GM23338 (cell line): ENCODE results near the gene XPC. TPM values are rescaled to one million over a fixed set of nuclear protein-coding genes. Genes with fewer than 3 reads are reported as not detected.

Source experiments
- ATAC-seq: fragments of 200-7000 bp; cut with Tn5 transposase; 3 replicates; pipeline ENCODE4 v1.9.1; 2020
- DNase-seq: peaks from one replicate; pipeline ENCODE4 v3.0.0-alpha.2; 2015; ENCODE audit warnings: low spot score
- H2AFZ ChIP-seq: fragments of 200-600 bp; sonication (generic); 2 replicates; pipeline ENCODE4 v1.8.0; 2016; ENCODE audit warnings: antibody characterized with exemption, mild to moderate bottlenecking, moderate library complexity
- H3F3A ChIP-seq: fragments of 200-600 bp; sonication (generic); replicated peaks from 2 replicates; pipeline ENCODE4 v1.8.0; 2017; ENCODE audit warnings: antibody characterized with exemption, mixed run types, low read depth
- H3K27ac ChIP-seq: fragments of 200-600 bp; sonication (generic); 2 replicates; pipeline ENCODE4 v1.6.1; 2016; ENCODE audit warnings: low read depth
- H3K27me3 ChIP-seq: fragments of 200-600 bp; sonication (generic); 2 replicates; pipeline ENCODE4 v1.8.0; 2016; ENCODE audit warnings: mild to moderate bottlenecking, mixed run types, moderate library complexity; ENCODE audit not compliant: insufficient read depth
- H3K36me3 ChIP-seq: fragments of 200-600 bp; sonication (generic); 2 replicates; pipeline ENCODE4 v1.8.0; 2016; ENCODE audit warnings: mild to moderate bottlenecking; ENCODE audit not compliant: insufficient read depth
- H3K4me1 ChIP-seq: fragments of 200-600 bp; sonication (generic); 2 replicates; pipeline ENCODE4 v1.8.0; 2016; ENCODE audit warnings: mild to moderate bottlenecking, moderate library complexity; ENCODE audit not compliant: insufficient read depth
- H3K4me2 ChIP-seq: fragments of 200-600 bp; sonication (generic); 2 replicates; pipeline ENCODE4 v1.7.1; 2017; ENCODE audit warnings: mixed run types
- H3K4me3 ChIP-seq: fragments of 200-600 bp; sonication (generic); 2 replicates; pipeline ENCODE4 v1.6.1; 2016; ENCODE audit warnings: mixed run types
- H3K79me2 ChIP-seq: fragments of 200-600 bp; sonication (generic); replicated peaks from 2 replicates; pipeline ENCODE4 v1.8.0; 2017; ENCODE audit warnings: mild to moderate bottlenecking; ENCODE audit not compliant: insufficient read depth
- H3K9me2 ChIP-seq: fragments of 200-600 bp; sonication (generic); 2 replicates; pipeline ENCODE4 v1.8.0; 2017; ENCODE audit not compliant: insufficient read depth
- H4K20me1 ChIP-seq: fragments of 200-600 bp; sonication (generic); replicated peaks from 2 replicates; pipeline ENCODE4 v1.8.0; 2017; ENCODE audit warnings: mild to moderate bottlenecking; ENCODE audit not compliant: insufficient read depth
- H3K27ac Mint-ChIP-seq: 2 replicates; pipeline ENCODE4 v1.8.0; 2020; ENCODE audit warnings: inconsistent platforms, mild to moderate bottlenecking, moderate library complexity, mixed read lengths
- H3K27me3 Mint-ChIP-seq: 3 replicates; pipeline ENCODE4 v1.8.0; 2022; ENCODE audit warnings: low read depth, mild to moderate bottlenecking, moderate library complexity, mixed read lengths, inconsistent platforms; ENCODE audit not compliant: insufficient read depth, poor library complexity
- H3K36me3 Mint-ChIP-seq: 3 replicates; pipeline ENCODE4 v1.8.0; 2021; ENCODE audit warnings: low read depth, mild to moderate bottlenecking, inconsistent platforms, moderate library complexity, mixed read lengths
- H3K4me1 Mint-ChIP-seq: 3 replicates; pipeline ENCODE4 v1.8.0; 2020; ENCODE audit warnings: mild to moderate bottlenecking, inconsistent platforms, mixed read lengths
- H3K4me3 Mint-ChIP-seq: 3 replicates; pipeline ENCODE4 v1.8.0; 2021; ENCODE audit warnings: moderate library complexity, mild to moderate bottlenecking, inconsistent platforms, mixed read lengths
- H3K9me3 Mint-ChIP-seq: 3 replicates; pipeline ENCODE4 v1.8.0; 2020; ENCODE audit warnings: moderate library complexity, mild to moderate bottlenecking, inconsistent platforms, mixed read lengths
- EZH2 ChIP-seq: fragments of 200-600 bp; sonication (generic); IDR thresholded peaks from one replicate; pipeline ENCODE4 v1.8.0; 2017; ENCODE audit warnings: antibody characterized with exemption, mild to moderate bottlenecking, low read depth; ENCODE audit not compliant: unreplicated experiment
- EZH2phosphoT487 ChIP-seq: fragments of 200-600 bp; sonication (generic); IDR thresholded peaks from one replicate; pipeline ENCODE4 v1.8.1; 2018; ENCODE audit warnings: antibody characterized with exemption; ENCODE audit not compliant: unreplicated experiment
- REST ChIP-seq: IDR thresholded peaks from one replicate; pipeline ENCODE4 v1.6.1; 2018; ENCODE audit warnings: antibody characterized with exemption; ENCODE audit not compliant: unreplicated experiment
- ZNF114 ChIP-seq: fragments of 250-450 bp; sonication (Bioruptor Pico); IDR thresholded peaks from 2 replicates; pipeline ENCODE4 v1.5.0; 2020; ENCODE audit warnings: mild to moderate bottlenecking, moderate library complexity
- ZNF331 ChIP-seq: fragments of 250-450 bp; sonication (Bioruptor Pico); IDR thresholded peaks from 2 replicates; pipeline ENCODE4 v1.5.0; 2020; ENCODE audit warnings: low read depth, mild to moderate bottlenecking, moderate library complexity
- ZNF462 ChIP-seq: fragments of 250-450 bp; sonication (Bioruptor Pico); IDR thresholded peaks from 2 replicates; pipeline ENCODE4 v1.5.0; 2020; ENCODE audit warnings: mild to moderate bottlenecking, moderate library complexity
- polyA plus RNA-seq: library from polyadenylated mRNA; unstranded; fragments of >200 nt; fragmentation: Nextera tagmentation; extraction: Ambion mirVana; gene quantifications from 2 replicates; pipeline ENCODE4 v1.2.1, GENCODE V29; 2016
- total RNA-seq: library from RNA; depleted of rRNA; stranded (reverse); fragments of >200 nt; shearing (Covaris generic); gene quantifications from 2 replicates; pipeline ENCODE4 v1.2.3, GENCODE V29; 2014

The XPC gene
- total and polyA plus RNA-seq, 2 experiments from 2014 or later = 34.9 to 41.5 TPM

- no peaks in the 10 kb centered on the region for H3K79me2 ChIP-seq
- DNase-seq = no peak
- no peaks in the 10 kb centered on the region for H3K27me3 ChIP-seq
- no peaks in the 10 kb centered on the region for H3K9me2 ChIP-seq
- no peak overlapping the region for H3K27ac Mint-ChIP-seq
- H4K20me1 ChIP-seq = peaks cover 8% of the 10 kb centered on the region
- peaks cover 14% of the 10 kb centered on the region for H3K27me3 Mint-ChIP-seq
- H3K4me3 Mint-ChIP-seq = no peak overlapping the region
- no peak overlapping the region for H2AFZ ChIP-seq
- TF ChIP-seq ZNF462 (CRISPR knock-in tag) = no peak
- no peak for TF ChIP-seq ZNF331 (CRISPR knock-in tag)
- TF ChIP-seq ZNF114 (CRISPR knock-in tag) = no peak
- TF ChIP-seq REST = no peak
- TF ChIP-seq EZH2phosphoT487 = no peak
- TF ChIP-seq EZH2 = no peak
- peaks cover 47% of the 10 kb centered on the region for H3K36me3 Mint-ChIP-seq
- H3K4me3 ChIP-seq = no peak overlapping the region
- H3K4me2 ChIP-seq = no peak overlapping the region
- H3K9me3 Mint-ChIP-seq = no peaks in the 10 kb centered on the region
- ATAC-seq = no peak
- H3K4me1 Mint-ChIP-seq = peaks cover 22% of the 10 kb centered on the region
- no peak overlapping the region for H3K27ac ChIP-seq
- peaks cover under 1% of the 10 kb centered on the region for H3K36me3 ChIP-seq
- H3F3A ChIP-seq = no peaks in the 10 kb centered on the region
- peaks cover 8% of the 10 kb centered on the region for H3K4me1 ChIP-seq
These were observed 27.7 kb downstream of the XPC start for GRCh38 chr3:14150491-14151230.
